HepG2 (cell line): ENCODE results near the gene ANKRD17. TPM values are rescaled to one million over a fixed set of nuclear protein-coding genes. Genes with fewer than 3 reads are reported as not detected.

Experiments used
- ARNT ChIP-seq: fragments of 450-650 bp; IDR thresholded peaks from 2 replicates; pipeline ENCODE4 v1.6.1; 2017
- MBNL3 ChIP-seq: fragments of 250-450 bp; sonication (Bioruptor Pico); conservative IDR thresholded peaks from 2 replicates; pipeline ENCODE4 v1.8.0; 2022; ENCODE audit warnings: mild to moderate bottlenecking, inconsistent platforms
- NFIB ChIP-seq: sonication (generic); formaldehyde crosslinking; IDR thresholded peaks from 2 replicates; pipeline ENCODE4 v1.9.0; 2021; ENCODE audit warnings: missing genetic modification reagents, mild to moderate bottlenecking, borderline replicate concordance
- PRDM10 ChIP-seq: sonication (generic); formaldehyde crosslinking; IDR thresholded peaks from 2 replicates; pipeline ENCODE4 v1.4.0; 2020; ENCODE audit warnings: low read depth, missing genetic modification reagents
- ZKSCAN5 ChIP-seq: sonication (generic); formaldehyde crosslinking; IDR thresholded peaks from 2 replicates; pipeline ENCODE4 v1.5.1; 2020; ENCODE audit warnings: mild to moderate bottlenecking, missing genetic modification reagents
- ZNF235 ChIP-seq: sonication (generic); formaldehyde crosslinking; IDR thresholded peaks from 2 replicates; pipeline ENCODE4 v1.8.1; 2023; ENCODE audit warnings: mild to moderate bottlenecking, missing genetic modification reagents, borderline replicate concordance
- ZNF33A ChIP-seq: sonication (generic); formaldehyde crosslinking; IDR thresholded peaks from 2 replicates; pipeline ENCODE4 v1.5.1; 2020; ENCODE audit warnings: missing genetic modification reagents, mild to moderate bottlenecking, moderate library complexity, borderline replicate concordance
- polyA plus RNA-seq, 8 experiments: library from polyadenylated mRNA; depleted of rRNA in 3 of 8; stranded (reverse) in 7 of 8; unstranded in 1 of 8; fragments of >200 nt; fragmentation: Illumina TruSeq in 4 of 8; extraction: Trizol in 4 of 8; gene quantifications; 2 replicates each; pipeline versions ENCODE4 v1.2.1 to v1.2.3, GENCODE V29; 2011 to 2016; ENCODE audit warnings: low read depth in 4 of 8, missing spikeins in 1 of 8, mixed read lengths in 1 of 8; ENCODE audit not compliant: insufficient read depth in 1 of 8
- total RNA-seq, 5 experiments: library from RNA; depleted of rRNA; stranded (reverse); fragments of >200 nt; fragmentation: Illumina TruSeq; extraction: Trizol; gene quantifications; 2 replicates each; pipeline ENCODE4 v1.2.3, GENCODE V29; 2016; ENCODE audit warnings: low read depth in 1 of 5
- TF ChIP-seq, protein P1 (sequence below): sonication (generic); formaldehyde crosslinking; IDR thresholded peaks from 2 replicates; pipeline ENCODE4 v1.8.0; 2022; ENCODE audit warnings: mild to moderate bottlenecking, missing genetic modification reagents, moderate library complexity
- TF ChIP-seq, protein P2 (sequence below): sonication (generic); formaldehyde crosslinking; IDR thresholded peaks from 2 replicates; pipeline ENCODE4 v1.5.0; 2020; ENCODE audit warnings: missing genetic modification reagents, mild to moderate bottlenecking, borderline replicate concordance
- TF ChIP-seq, protein P3 (sequence below): sonication (generic); formaldehyde crosslinking; IDR thresholded peaks from 2 replicates; pipeline ENCODE4 v1.9.0; 2021; ENCODE audit warnings: missing genetic modification reagents, mild to moderate bottlenecking, borderline replicate concordance
- TF ChIP-seq, protein P4 (sequence below): sonication (generic); formaldehyde crosslinking; IDR thresholded peaks from 2 replicates; pipeline ENCODE4 v1.4.0; 2020; ENCODE audit warnings: missing genetic modification reagents
- TF ChIP-seq, protein P5 (sequence below): sonication (generic); formaldehyde crosslinking; IDR thresholded peaks from 2 replicates; pipeline ENCODE4 v1.5.1; 2020; ENCODE audit warnings: mild to moderate bottlenecking, missing genetic modification reagents, moderate library complexity
- TF ChIP-seq, protein P6 (sequence below): sonication (generic); formaldehyde crosslinking; IDR thresholded peaks from 2 replicates; pipeline ENCODE4 v1.5.1; 2020; ENCODE audit warnings: mild to moderate bottlenecking, moderate library complexity, missing genetic modification reagents

Gene ANKRD17
- total and polyA plus RNA-seq, 2 of the 13 experiments (the other 11 are each of a cell fraction or from before 2014, with no cell fraction given): 55.7 to 61.1 TPM

GRCh38 chr4:73258686-73259570 lies at the start of gene ANKRD17 (continued):
- TF ChIP-seq, protein P1, sequence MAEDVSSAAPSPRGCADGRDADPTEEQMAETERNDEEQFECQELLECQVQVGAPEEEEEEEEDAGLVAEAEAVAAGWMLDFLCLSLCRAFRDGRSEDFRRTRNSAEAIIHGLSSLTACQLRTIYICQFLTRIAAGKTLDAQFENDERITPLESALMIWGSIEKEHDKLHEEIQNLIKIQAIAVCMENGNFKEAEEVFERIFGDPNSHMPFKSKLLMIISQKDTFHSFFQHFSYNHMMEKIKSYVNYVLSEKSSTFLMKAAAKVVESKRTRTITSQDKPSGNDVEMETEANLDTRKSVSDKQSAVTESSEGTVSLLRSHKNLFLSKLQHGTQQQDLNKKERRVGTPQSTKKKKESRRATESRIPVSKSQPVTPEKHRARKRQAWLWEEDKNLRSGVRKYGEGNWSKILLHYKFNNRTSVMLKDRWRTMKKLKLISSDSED (CRISPR knock-in tag): no peak
- TF ChIP-seq NFIB (CRISPR knock-in tag) (no peak), ARNT (no peak), ZKSCAN5 (no peak), MBNL3 (CRISPR knock-in tag) (no peak), PRDM10 (CRISPR knock-in tag) (0 out of 2 replicates have a peak, but pooled peaks have one; percentile 73), ZNF235 (CRISPR knock-in tag) (peak; percentile 67; the same call in 1 of the 2 replicates), ZNF33A (CRISPR knock-in tag) (no peak)
- TF ChIP-seq, protein P2, sequence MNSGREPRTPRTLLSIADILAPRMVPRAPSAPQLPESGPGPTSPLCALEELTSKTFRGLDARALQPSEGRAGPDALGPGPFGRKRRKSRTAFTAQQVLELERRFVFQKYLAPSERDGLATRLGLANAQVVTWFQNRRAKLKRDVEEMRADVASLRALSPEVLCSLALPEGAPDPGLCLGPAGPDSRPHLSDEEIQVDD (CRISPR knock-in tag): no peak
- TF ChIP-seq, protein P3, sequence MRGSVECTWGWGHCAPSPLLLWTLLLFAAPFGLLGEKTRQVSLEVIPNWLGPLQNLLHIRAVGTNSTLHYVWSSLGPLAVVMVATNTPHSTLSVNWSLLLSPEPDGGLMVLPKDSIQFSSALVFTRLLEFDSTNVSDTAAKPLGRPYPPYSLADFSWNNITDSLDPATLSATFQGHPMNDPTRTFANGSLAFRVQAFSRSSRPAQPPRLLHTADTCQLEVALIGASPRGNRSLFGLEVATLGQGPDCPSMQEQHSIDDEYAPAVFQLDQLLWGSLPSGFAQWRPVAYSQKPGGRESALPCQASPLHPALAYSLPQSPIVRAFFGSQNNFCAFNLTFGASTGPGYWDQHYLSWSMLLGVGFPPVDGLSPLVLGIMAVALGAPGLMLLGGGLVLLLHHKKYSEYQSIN: no peak
- TF ChIP-seq, protein P4, sequence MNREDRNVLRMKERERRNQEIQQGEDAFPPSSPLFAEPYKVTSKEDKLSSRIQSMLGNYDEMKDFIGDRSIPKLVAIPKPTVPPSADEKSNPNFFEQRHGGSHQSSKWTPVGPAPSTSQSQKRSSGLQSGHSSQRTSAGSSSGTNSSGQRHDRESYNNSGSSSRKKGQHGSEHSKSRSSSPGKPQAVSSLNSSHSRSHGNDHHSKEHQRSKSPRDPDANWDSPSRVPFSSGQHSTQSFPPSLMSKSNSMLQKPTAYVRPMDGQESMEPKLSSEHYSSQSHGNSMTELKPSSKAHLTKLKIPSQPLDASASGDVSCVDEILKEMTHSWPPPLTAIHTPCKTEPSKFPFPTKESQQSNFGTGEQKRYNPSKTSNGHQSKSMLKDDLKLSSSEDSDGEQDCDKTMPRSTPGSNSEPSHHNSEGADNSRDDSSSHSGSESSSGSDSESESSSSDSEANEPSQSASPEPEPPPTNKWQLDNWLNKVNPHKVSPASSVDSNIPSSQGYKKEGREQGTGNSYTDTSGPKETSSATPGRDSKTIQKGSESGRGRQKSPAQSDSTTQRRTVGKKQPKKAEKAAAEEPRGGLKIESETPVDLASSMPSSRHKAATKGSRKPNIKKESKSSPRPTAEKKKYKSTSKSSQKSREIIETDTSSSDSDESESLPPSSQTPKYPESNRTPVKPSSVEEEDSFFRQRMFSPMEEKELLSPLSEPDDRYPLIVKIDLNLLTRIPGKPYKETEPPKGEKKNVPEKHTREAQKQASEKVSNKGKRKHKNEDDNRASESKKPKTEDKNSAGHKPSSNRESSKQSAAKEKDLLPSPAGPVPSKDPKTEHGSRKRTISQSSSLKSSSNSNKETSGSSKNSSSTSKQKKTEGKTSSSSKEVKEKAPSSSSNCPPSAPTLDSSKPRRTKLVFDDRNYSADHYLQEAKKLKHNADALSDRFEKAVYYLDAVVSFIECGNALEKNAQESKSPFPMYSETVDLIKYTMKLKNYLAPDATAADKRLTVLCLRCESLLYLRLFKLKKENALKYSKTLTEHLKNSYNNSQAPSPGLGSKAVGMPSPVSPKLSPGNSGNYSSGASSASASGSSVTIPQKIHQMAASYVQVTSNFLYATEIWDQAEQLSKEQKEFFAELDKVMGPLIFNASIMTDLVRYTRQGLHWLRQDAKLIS (CRISPR knock-in tag): no peak
- TF ChIP-seq, protein P5, sequence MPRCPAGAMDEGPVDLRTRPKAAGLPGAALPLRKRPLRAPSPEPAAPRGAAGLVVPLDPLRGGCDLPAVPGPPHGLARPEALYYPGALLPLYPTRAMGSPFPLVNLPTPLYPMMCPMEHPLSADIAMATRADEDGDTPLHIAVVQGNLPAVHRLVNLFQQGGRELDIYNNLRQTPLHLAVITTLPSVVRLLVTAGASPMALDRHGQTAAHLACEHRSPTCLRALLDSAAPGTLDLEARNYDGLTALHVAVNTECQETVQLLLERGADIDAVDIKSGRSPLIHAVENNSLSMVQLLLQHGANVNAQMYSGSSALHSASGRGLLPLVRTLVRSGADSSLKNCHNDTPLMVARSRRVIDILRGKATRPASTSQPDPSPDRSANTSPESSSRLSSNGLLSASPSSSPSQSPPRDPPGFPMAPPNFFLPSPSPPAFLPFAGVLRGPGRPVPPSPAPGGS: peak; percentile 73; the same call in 1 of the 2 replicates
- TF ChIP-seq, protein P6, sequence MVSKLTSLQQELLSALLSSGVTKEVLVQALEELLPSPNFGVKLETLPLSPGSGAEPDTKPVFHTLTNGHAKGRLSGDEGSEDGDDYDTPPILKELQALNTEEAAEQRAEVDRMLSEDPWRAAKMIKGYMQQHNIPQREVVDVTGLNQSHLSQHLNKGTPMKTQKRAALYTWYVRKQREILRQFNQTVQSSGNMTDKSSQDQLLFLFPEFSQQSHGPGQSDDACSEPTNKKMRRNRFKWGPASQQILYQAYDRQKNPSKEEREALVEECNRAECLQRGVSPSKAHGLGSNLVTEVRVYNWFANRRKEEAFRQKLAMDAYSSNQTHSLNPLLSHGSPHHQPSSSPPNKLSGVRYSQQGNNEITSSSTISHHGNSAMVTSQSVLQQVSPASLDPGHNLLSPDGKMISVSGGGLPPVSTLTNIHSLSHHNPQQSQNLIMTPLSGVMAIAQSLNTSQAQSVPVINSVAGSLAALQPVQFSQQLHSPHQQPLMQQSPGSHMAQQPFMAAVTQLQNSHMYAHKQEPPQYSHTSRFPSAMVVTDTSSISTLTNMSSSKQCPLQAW (CRISPR knock-in tag): peak; percentile 70
